Endothelial cell of umbilical vein (primary cell): ENCODE measurements around the gene LCT. TPM values are rescaled to one million over a fixed set of nuclear protein-coding genes. Genes with fewer than 3 reads are reported as not detected.

Experiments used
- BruUV-seq: library from RNA; stranded (reverse); fragments of 400-500 nt; replicated peaks from 2 replicates; lab custom pipeline; 2021; lab: Mats Ljungman, UMichigan
- CTCF ChIA-PET: fragments of 300-600, 350-600 bp; sonication (Branson Sonifier 250); formaldehyde crosslinking; loops from one replicate; lab custom pipeline; 2021; ENCODE audit warnings: antibody characterized with exemption, inconsistent platforms; lab: Charles Lee
- POLR2A ChIA-PET: fragments of 300-600, 350-600 bp; sonication (Branson Sonifier 250); formaldehyde crosslinking; loops from one replicate; lab custom pipeline; 2021; ENCODE audit warnings: antibody characterized with exemption, inconsistent platforms; lab: Charles Lee
- DNase-seq: peaks from one replicate; pipeline ENCODE4 v3.0.0-alpha.2; 2011; ENCODE audit warnings: low read depth, low spot score
- FAIRE-seq: peaks from 2 replicates; lab custom pipeline; 2011; peaks lifted over from hg19 to GRCh38; lab: Jason Lieb, UNC
- H2AFZ ChIP-seq: 2 replicates; pipeline ENCODE4 v1.6.0; 2012; ENCODE audit warnings: low read depth, low read length, control low read depth, inconsistent platforms
- H3K27ac ChIP-seq: 2 replicates; pipeline ENCODE4 v1.5.1; 2011; ENCODE audit warnings: low read depth, mild to moderate bottlenecking, control low read depth, low read length, moderate library complexity; ENCODE audit not compliant: insufficient read depth
- H3K27me3 ChIP-seq, 2 experiments: 2 replicates each; pipeline versions ENCODE4 v1.6.0 to v1.6.1; 2011; ENCODE audit warnings: low read length in 2 of 2, mixed read lengths in 1 of 2; ENCODE audit not compliant: control insufficient read depth in 2 of 2, insufficient read depth in 2 of 2
- H3K36me3 ChIP-seq, 2 experiments: 2 replicates in 1 of 2; 3 replicates in 1 of 2; pipeline ENCODE4 v1.5.1; 2011; ENCODE audit warnings: low read length in 2 of 2, mild to moderate bottlenecking in 1 of 2, moderate library complexity in 1 of 2; ENCODE audit not compliant: control insufficient read depth in 2 of 2, insufficient read depth in 2 of 2; ENCODE audit errors: extremely low read depth in 1 of 2
- H3K4me1 ChIP-seq: 3 replicates; pipeline ENCODE4 v1.5.1; 2011; ENCODE audit warnings: mild to moderate bottlenecking, low read length; ENCODE audit not compliant: control insufficient read depth, insufficient read depth; ENCODE audit errors: extremely low read depth
- H3K4me2 ChIP-seq: 2 replicates; pipeline ENCODE4 v1.6.1; 2011; ENCODE audit warnings: low read length, control low read depth, mixed read lengths; ENCODE audit not compliant: insufficient read depth
- H3K4me3 ChIP-seq, 3 experiments: fragments of 200-600 bp in 1 of 3; sonication (generic), shearing (Covaris generic) in 1 of 3; replicated peaks in 1 of 3; 2 replicates each; pipeline ENCODE4 v1.5.1; 2011 to 2016; ENCODE audit warnings: control low read depth in 3 of 3, low read length in 3 of 3, mild to moderate bottlenecking in 2 of 3, inconsistent platforms in 1 of 3, low read depth in 1 of 3, moderate library complexity in 1 of 3; ENCODE audit not compliant: insufficient read depth in 1 of 3
- H3K79me2 ChIP-seq: 2 replicates; pipeline ENCODE4 v1.6.0; 2012; ENCODE audit warnings: low read length, inconsistent platforms; ENCODE audit not compliant: control insufficient read depth, insufficient read depth
- H3K9ac ChIP-seq: replicated peaks from 2 replicates; pipeline ENCODE3; 2011; ENCODE audit warnings: low read length, control low read depth; ENCODE audit not compliant: insufficient read depth; ENCODE audit errors: extremely low read depth
- H3K9me1 ChIP-seq: replicated peaks from 3 replicates; pipeline ENCODE4 v1.6.0; 2011; ENCODE audit warnings: mild to moderate bottlenecking, low read length; ENCODE audit not compliant: control insufficient read depth, insufficient read depth; ENCODE audit errors: extremely low read depth
- H3K9me3 ChIP-seq: replicated peaks from 2 replicates; pipeline ENCODE4 v1.5.1; 2012; ENCODE audit warnings: low read length, inconsistent platforms; ENCODE audit not compliant: control insufficient read depth, insufficient read depth
- H4K20me1 ChIP-seq: replicated peaks from 2 replicates; pipeline ENCODE3; 2011; ENCODE audit warnings: mild to moderate bottlenecking, low read length; ENCODE audit not compliant: control insufficient read depth, insufficient read depth; ENCODE audit errors: extremely low read depth
- CTCF ChIP-seq, 2 donors: IDR thresholded peaks; 1 replicate in 1 of 2; 2 replicates in 1 of 2; pipeline ENCODE4 v1.5.1; 2011; ENCODE audit warnings: low read length in 2 of 2, mild to moderate bottlenecking in 2 of 2, moderate library complexity in 2 of 2, control low read depth in 1 of 2, inconsistent platforms in 1 of 2, low read depth in 1 of 2; ENCODE audit not compliant: insufficient read depth in 1 of 2; ENCODE audit errors: extremely low read depth in 1 of 2
- EZH2 ChIP-seq: IDR thresholded peaks from 2 replicates; pipeline ENCODE4 v1.6.1; 2012; ENCODE audit warnings: borderline replicate concordance, low read depth, mild to moderate bottlenecking, moderate library complexity, low read length, inconsistent platforms; ENCODE audit not compliant: severe bottlenecking
- FOS ChIP-seq: IDR thresholded peaks from 2 replicates; pipeline ENCODE4 v1.6.1; 2011; ENCODE audit warnings: mild to moderate bottlenecking, low read length, moderate library complexity, borderline replicate concordance; ENCODE audit not compliant: insufficient read depth
- GATA2 ChIP-seq: IDR thresholded peaks from 2 replicates; pipeline ENCODE4 v1.7.0; 2011; ENCODE audit warnings: low read depth, mild to moderate bottlenecking, moderate library complexity, mixed read lengths, low read length; ENCODE audit not compliant: insufficient read length, insufficient read depth
- JUN ChIP-seq: IDR thresholded peaks from 2 replicates; pipeline ENCODE4 v1.6.1; 2011; ENCODE audit warnings: borderline replicate concordance, low read depth; ENCODE audit not compliant: insufficient read length, insufficient read depth
- MAX ChIP-seq: IDR thresholded peaks from 2 replicates; pipeline ENCODE4 v1.6.1; 2011; ENCODE audit not compliant: insufficient read depth, insufficient read length
- MYC ChIP-seq: IDR thresholded peaks from one replicate; pipeline ENCODE4 v1.6.1; 2011; ENCODE audit warnings: mild to moderate bottlenecking, low read depth, low read length
- POLR2A ChIP-seq: IDR thresholded peaks from 2 replicates; pipeline ENCODE4 v1.6.1; 2012; ENCODE audit warnings: low read depth, mild to moderate bottlenecking, control low read depth, low read length
- POLR2AphosphoS5 ChIP-seq: IDR thresholded peaks from 2 replicates; pipeline ENCODE4 v1.6.1; 2012; ENCODE audit warnings: low read depth, mild to moderate bottlenecking, control low read depth, low read length, moderate library complexity; ENCODE audit not compliant: insufficient read depth
- dilution Hi-C: fragments of 300-500 bp; cut with MboI; formaldehyde crosslinking; loops from one replicate; pipeline ENCODE4 v1.15.0; 2019; ENCODE audit warnings: low sequenced_read_pairs; ENCODE audit not compliant: extremely low pct_ligation_motif_present
- intact Hi-C: fragments of 100-400 bp; cut with micrococcal nuclease; formaldehyde crosslinking; loops from one replicate; pipeline ENCODE4 v1.10.0; 2022
- polyA plus RNA-seq, 4 experiments: library from polyadenylated mRNA; depleted of rRNA in 3 of 4; stranded (reverse) in 3 of 4; unstranded in 1 of 4; fragments of >200 nt; gene quantifications; 2 replicates each; pipeline versions ENCODE4 v1.2.1 to v1.2.3, GENCODE V29; 2011 to 2012; ENCODE audit warnings: missing spikeins in 1 of 4
- total RNA-seq: library from RNA; stranded (reverse); gene quantifications from 2 replicates; pipeline ENCODE4 v1.2.3, GENCODE V29; 2021

The LCT gene
- total and polyA plus RNA-seq, 2 donors (not counting 3 experiments of a cell fraction or from before 2014, with no cell fraction given), result 0.07 TPM; not detected in 1

- H3K36me3 ChIP-seq, result no peaks in the 10 kb centered on the region
- intact Hi-C loops, result no loop called here
- no peak overlapping the region for H2AFZ ChIP-seq
- H3K4me3 ChIP-seq, result no peak overlapping the region
- no TSS peak for BruUV-seq
- H3K9me3 ChIP-seq, result no peaks in the 10 kb centered on the region
- dilution Hi-C loops, result no loop called here
- no peaks in the 10 kb centered on the region for H3K79me2 ChIP-seq
- no peaks in the 10 kb centered on the region for H4K20me1 ChIP-seq
- H3K9me1 ChIP-seq, result no peaks in the 10 kb centered on the region
- FAIRE-seq (no peak), DNase-seq (no peak)
- CTCF ChIA-PET, result interaction anchor here (0.6 kb wide), 1 partner anchor 599 kb away, joined by 3 read pairs; no protein-coding TSS in a partner anchor
- H3K9ac ChIP-seq, result no peak overlapping the region
- POLR2A ChIA-PET, result interaction anchor here (0.6 kb wide), 1 partner anchor 1306 kb away, joined by 4 read pairs; no protein-coding TSS in a partner anchor
- no peak for TF ChIP-seq POLR2A
- TF ChIP-seq CTCF (IDR thresholded peaks at IDR 0.05; ENCODE audit: extremely low read depth in 1 of 2, insufficient read depth in 1 of 2, low read depth in 1 of 2, low read length in 2 of 2), result no peak
- TF ChIP-seq MYC, result no peak
- no peak for TF ChIP-seq POLR2AphosphoS5
- TF ChIP-seq JUN, result no peak
- no peak for TF ChIP-seq GATA2
- no peak for TF ChIP-seq EZH2
- no peak for TF ChIP-seq MAX
- TF ChIP-seq FOS, result no peak
- no peak overlapping the region for H3K4me2 ChIP-seq
- no peaks in the 10 kb centered on the region for H3K4me1 ChIP-seq
- H3K27me3 ChIP-seq, result peaks cover 0 to 2% of the 10 kb centered on the region in 2 experiments
- H3K27ac ChIP-seq, result no peak overlapping the region
These were observed 34.6 kb downstream of the LCT start for GRCh38 chr2:135802350-135802749.
